Testis (tissue), 2 donors: ENCODE results near the gene ACER3.

Source experiments
- CTCF ChIP-seq, 3 experiments: fragments of 450-650 bp in 2 of 3; fragments of 200-600 bp in 1 of 3; sonication (generic) in 1 of 3; IDR thresholded peaks; one replicate each; pipeline ENCODE4 v1.5.1; 2016 to 2019; ENCODE audit warnings: antibody characterized with exemption in 3 of 3, mild to moderate bottlenecking in 2 of 3, moderate library complexity in 1 of 3
- POLR2A ChIP-seq: fragments of 450-650 bp; IDR thresholded peaks from one replicate; pipeline ENCODE4 v1.6.1; 2017; ENCODE audit warnings: antibody characterized with exemption, mild to moderate bottlenecking, moderate library complexity

GRCh38 chr11:77065878-77066228 is 205.1 kb downstream of the ACER3 start:
- no peak for TF ChIP-seq POLR2A
- no peak for TF ChIP-seq CTCF (IDR thresholded peaks at IDR 0.05)
